Stimulated activated CD8-positive, alpha-beta memory T cell treated with anti-CD3 and anti-CD28 coated beads, Interleukin-12 subunit alpha, Interleukin-12 subunit beta, amount 100 ng/mL, for 4 hours (primary cell): ENCODE data around the gene AGAP1.

Source experiments
- DNase-seq: peaks from one replicate; pipeline ENCODE4 v3.0.0-alpha.2; 2020; ENCODE audit warnings: low read depth

AGAP1 gene

DNA sequence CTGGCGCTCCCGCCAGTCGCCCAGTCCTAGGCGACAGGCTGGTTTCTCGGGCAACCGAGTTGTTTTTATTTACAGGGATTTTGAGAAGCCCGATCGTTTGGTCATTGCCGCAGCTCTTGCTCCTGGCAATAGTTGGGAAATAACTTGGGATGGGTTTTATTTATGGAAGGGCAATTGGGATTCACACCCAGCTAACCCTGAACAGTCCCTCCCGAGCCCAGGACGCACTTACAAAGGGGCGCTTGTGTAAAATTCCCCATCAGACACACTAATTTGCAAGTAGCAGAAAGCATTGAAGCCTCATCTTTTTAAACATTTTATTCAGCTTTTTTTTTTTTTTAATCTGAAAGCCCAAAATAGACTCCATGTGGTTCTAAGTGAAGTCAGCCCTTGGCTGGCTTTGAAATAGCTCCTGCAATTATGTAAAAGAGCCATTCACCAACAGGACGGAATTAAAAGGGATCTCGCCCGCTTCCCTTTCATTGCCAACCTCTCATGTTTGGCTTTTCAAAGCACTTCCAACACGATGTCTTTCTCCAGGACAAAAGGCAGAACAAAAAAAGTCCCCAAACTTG, 677.9 kb downstream of the AGAP1 start:
- no peak for DNase-seq

DNA sequence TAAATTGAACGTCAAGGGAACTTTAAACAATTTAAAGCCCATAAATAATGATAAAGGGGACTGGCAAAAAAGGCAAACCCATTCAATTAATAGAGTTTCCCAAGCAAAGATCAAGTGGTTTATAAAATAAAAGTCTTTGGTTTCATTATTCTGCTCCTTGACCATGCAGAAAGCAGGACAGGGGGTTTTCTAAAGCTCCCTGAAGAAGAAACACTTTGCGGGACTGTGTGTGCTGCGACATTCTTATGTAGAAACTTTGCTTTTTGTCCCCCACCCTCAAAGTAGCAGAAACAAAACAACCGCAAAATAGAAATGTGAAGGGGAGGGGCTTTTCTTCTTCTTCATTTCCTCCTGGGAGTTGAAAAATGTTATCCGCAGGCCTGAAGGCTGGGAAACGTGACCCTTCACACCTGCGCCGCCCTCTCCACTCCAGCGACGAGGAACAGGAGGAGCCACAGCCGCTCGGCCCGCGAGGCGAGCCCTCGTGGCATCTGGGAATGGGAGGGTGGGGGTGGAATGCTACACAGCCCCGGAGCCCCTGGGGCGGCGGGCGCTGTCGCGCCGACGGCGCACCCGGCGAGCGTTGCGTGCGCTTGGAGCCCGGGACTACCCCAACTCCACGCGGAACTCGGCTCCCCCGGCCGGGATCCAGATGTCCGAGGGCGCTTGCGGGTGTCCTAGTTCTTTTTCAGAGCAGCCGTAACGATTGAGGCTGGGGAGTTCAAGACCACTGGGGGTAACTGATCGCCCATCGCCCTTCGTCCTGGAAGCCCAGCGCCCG, 678.6 kb downstream of the AGAP1 start:
- no peak for DNase-seq

DNA sequence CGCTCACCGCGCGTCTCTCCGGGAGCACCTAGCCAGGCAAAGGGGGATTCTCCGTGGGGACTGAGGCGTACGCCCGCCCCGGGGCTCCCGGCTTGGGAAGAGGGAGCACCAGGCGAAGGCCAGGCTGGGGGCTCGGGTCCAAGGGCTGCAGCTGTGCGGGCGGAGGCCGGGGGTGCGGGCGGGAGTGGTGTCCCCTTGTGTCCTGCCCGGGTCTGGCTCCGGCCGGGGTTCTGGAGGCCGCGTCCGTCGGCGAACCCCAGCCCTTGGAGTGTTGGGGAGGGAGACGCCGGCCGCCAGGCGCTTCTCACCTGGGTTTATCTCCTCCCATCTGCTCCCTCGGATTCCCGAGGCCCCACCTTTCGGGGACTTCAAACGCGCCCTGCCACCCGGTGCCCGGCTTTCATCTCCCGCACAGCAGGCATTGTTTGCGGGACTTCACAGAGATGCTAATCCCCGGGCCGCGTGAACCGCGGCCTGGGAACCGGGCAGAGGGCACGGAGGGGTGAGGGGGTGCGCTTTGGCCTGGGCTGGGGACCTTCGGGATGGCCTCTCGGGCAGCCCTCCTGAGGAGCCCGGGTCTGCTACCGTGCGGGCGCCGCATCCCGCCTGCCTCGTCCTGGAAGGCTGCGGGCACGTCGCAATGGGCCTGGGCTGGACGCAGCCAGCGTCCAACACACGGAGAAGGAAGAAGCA, 679.3 kb downstream of the AGAP1 start:
- DNase-seq: no peak

DNA sequence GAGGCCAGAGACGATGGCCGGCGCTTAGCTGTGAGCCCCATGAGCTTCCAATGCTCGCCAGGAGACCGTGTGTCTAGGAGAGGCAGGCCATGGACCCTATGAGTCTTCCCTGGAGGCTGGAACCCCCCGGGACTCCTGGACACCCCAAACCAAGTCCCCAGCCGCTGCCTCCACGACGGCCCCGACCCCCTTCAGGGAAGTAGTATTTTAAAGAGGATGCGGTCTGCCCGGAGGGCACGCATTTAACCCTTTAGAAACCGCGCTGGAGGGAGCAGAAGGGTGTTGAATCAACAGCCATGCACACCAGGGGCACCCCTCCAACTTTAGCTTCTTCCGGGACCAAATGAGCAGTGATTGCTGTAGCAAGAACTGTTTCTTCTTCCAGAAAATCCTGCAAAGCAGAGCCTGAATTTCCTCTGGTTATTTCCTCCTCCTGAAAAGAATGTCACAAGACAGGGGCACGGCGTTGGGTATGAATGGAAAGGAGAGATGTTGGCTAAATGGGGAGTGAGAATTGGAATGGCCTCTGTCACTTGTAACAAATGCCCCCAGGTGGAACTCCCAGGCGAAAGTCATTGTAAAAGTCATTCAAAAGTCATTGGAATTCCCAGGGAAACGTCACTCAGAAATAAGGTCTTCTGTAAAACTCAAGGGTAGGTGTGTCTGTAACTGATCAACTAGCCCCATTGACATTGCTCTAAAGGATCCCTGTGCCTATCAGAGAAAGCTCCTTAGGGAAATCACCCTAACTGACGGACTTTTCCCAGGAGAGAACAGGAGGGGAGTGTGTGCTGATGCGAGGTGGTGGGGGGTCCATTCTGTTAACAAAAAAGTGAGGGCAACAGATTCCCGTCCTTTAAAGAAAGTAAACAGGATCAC, 680.1 kb downstream of the AGAP1 start:
- DNase-seq: no peak

DNA sequence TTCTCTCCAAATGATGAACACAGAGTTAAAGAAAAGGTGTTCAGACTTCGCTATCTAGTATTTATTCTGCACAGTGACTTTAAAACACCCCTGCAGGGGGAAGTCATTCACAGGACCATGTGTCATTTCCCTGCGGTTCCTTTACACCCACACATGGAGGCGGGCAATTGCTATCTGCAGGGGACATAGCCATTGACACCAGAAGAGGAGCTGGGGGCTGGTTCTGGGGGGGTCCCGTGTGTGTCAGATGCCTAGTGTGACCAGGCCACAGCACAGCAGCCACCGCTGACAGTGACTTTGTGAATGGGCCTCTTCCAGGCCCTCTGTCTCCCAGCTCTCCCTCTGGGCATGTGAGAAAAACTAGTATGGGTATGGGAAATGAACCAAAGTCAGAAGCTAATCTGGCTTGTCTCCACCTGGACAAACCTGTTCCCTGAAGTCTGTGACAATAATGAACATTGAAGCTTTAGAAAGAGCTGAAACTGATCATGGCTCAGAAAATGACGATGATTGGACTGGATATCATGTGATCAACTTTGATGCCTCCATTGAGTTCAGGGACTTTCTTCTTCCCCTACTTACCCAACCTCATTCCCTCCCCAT, 681.8 kb downstream of the AGAP1 start:
- DNase-seq: no peak

DNA sequence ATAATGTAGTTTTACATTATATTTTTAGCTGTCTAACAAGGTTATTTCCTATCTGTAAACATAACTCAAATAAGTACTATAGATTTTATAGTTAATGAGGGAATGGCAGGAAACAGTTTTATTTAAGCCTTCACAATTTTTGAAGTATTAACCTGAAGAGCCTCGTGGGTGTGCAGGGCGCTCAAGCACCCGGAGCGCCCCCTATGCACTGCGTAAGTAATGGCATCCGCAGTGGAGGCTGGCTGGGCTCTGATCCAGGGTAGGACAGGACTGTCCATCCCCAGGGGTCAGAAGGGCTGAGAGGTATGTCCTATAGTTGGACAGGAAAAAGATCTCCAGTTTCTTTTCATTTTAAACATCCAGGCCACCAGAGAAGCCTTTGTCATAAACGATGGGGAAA, 682.6 kb downstream of the AGAP1 start:
- no peak for DNase-seq

DNA sequence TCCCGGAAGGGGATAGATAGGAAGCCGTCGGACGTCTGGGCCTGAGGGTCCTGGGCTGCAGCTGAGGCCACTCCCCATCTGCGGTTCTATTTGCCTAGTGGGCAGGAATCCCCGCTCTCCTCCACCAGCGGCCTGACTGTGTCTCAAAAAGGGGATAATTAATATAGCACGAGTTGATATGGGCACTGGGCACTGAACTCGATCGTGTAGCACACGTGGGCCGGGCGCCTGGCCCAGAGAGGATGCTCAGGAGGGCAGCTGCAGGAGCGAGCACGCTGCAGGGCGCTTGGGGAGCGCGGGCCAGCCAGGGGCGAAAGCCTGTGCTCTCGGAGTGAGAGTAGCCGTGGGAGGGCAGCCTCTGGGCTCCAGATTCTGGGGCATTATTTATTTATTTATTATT, 683.1 kb downstream of the AGAP1 start:
- no peak for DNase-seq

DNA sequence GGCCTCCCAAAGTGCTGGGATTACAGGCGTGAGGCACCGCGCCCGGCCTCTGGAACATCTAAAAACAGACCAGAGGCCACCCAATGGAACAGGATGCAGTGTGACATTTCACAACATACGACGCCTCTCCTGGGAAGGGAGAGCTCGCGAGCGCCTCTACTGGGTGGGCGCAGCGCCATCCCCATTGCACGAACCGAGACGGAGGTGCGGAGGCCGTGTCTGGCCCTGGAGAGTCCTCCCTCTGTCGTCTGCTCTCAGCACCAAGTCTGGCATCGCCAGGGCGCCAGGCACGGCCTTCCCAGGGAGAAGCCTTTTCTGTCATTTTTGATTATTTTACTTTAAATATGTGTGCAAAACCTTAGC, 683.7 kb downstream of the AGAP1 start:
- DNase-seq: no peak

DNA sequence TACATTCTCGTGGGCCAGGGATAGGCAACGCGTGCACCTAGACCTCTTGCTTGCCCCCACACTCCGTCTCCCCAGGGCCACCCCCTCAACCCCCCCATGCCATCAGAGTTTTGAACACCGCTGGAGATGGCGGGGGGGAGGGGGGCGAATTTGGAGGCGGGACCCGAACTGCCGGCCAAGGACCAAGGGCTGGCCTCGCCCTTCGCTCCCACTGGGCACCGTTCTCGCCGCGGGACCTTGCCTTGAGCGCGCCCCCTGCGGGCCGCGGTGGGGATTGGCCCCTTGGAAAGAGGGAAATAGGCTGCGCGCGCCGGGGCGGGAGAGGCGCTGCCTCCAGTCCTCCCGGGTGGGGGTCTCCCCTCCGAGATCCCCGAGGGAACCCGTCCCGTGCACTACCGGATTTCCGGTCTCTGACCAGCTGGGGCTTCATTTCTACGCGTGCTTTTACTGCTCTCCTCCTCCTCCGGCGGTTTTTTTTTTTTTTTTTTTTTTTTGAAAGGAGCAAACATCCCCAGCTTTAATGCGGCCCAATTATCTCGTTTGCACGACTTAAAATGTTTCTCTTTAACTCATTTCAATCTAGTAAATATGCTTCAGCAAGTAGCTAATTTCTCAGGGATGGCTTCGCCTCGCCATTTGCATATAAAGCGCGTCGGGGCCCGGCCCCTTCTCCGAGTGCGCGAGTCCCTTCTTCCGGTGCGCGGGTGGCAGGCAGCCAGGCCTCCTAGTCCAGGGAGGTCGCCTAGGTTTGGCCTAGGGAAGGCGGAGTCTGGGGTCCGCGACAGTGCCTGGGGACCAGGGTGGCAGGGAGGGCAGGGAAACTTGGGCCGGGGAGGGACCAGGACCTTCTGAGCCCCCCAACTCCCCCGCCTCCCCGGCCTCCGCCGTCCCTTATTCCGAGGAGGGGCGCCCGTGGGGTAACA, 684.4 kb downstream of the AGAP1 start:
- DNase-seq: no peak

DNA sequence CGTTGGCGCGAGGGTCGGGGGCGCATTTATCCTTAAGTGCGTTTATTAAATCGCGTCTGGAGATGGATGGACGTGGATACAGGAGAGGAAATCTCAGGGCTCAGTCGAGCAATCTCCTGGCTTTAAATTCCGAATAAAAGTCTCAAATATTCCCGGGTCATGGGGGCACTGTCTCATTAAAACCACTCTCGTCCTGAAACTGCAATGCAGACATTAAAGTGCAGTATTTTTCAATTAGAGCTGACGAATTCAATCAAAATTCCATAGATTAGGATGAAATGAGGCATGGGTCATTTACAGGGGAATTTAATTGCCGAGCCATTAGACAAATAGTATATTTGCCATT, 685.0 kb downstream of the AGAP1 start:
- DNase-seq: no peak

DNA sequence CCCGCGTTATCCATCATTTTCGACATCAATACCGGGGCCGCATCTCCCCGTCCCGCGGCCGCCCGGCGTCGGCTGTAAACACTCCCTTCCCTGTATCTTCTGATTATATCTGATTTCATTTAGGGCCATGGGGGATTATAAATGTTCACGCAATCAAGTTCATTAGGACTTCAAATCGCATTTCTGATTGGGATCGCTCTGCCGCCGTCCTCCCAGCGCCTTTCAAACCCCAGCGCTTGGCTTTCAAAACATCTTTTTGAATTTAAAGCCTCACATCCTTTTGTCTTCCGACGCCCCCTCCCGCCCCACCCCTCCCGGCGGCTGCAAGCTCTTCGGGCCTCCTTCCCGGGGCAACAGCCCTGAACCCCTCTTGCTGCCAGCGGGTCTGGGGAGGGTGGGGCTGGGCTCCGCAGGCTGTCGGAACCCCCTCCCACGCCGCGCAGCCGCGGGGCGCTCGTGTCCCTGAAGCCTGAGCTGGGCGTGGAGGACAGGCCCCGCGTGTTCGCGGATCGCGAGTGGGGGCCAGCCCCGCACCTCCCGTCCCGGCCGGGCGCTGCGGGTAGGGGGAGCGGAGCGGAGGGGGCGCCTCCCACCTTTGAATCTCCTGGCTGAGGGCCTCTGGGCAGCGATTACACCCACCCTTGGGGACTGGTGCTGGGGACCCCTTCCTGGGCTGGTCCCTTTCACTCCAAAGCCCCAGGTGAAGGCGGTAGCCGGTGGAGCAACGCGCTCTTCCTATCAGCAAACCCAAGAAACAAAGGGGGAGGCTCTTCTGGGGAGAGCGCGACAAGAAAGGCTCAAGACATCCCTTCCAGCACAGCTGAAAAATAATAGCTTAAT, 685.6 kb downstream of the AGAP1 start:
- DNase-seq: no peak

DNA sequence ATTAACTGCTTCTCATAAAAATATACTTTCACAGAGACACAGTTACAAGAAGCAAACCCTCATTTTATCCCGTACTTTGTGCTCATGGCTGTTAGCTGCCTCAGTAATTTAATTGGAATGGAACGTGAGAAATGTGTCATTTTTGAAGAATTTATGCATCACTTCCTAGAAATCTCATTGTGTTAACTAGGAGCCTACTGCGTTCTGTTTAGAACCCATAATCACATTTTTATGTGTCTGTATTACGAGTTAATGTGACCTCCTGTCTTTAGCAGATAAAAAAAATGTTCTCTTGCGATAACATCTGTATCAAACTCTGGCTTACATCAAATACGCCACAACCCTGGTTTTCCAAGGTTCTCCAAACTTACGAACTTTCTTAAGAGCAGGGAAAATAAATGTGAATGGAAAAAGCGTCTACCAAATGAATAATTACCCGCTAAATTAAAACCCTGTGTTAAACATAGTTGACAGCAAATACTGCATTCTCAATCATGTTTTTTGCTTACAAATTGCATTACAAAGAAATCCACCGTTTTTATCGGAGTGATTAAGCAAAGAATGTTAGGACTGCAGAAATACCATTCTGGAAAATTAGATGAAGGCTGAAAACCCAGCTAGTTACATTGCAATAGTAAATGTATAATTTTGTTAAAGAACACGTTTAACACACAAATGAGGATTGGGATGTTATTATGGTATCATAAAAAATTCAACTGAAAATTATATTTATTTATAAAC, 686.4 kb downstream of the AGAP1 start:
- DNase-seq: no peak

DNA sequence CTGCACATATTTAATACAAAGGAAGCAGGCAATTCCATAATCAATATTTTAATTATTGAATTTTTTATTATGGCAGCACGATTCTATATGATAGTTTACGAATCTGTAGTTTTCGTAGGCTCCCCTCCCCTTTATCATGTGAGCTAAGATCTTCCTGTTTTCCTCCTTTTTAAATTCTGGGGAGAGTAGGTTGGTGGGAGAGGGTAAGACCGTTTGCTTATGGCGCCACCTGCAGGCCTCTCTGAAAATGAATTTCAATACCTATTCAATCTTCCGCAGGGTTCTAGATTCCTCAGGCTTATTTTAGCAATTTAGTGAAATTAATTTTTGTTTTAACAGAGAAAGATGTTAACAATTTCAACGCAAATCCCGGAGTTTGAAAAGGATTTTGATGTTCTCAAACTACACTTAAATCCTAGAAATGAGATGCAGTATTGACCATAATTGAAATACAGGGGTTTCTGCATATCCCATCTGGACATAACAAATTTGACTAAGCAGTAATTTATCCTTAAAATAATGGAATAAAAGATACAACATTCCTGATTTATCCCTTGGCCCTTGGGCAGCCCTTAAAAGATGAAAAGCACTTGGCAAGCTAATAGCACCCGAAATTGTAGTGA, 687.1 kb downstream of the AGAP1 start:
- DNase-seq: no peak
